A673 (cell line): ENCODE results near the gene FXN. TPM values are rescaled to one million over a fixed set of nuclear protein-coding genes. Genes with fewer than 3 reads are reported as not detected.

Experiments used
- BruUV-seq: library from RNA; stranded (reverse); fragments of 400-500 nt; replicated peaks from 2 replicates; lab custom pipeline; 2021; lab: Mats Ljungman, UMichigan
- CTCF ChIA-PET: fragments of 300-600 bp; sonication (Branson Sonifier 250); formaldehyde crosslinking; loops from one replicate; lab custom pipeline; 2022; ENCODE audit warnings: antibody characterized with exemption; lab: Charles Lee
- POLR2A ChIA-PET: fragments of 300-600 bp; sonication (Branson Sonifier 250); formaldehyde crosslinking; loops from one replicate; lab custom pipeline; 2022; ENCODE audit warnings: antibody characterized with exemption; ENCODE audit not compliant: low non-redundant PET; lab: Charles Lee
- DNase-seq: peaks from one replicate; pipeline ENCODE4 v3.0.0-alpha.2; 2015; ENCODE audit warnings: low spot score
- H3K27ac ChIP-seq: fragments of 200-600 bp; sonication (generic); 2 replicates; pipeline ENCODE4 v1.5.1; 2016; ENCODE audit warnings: mixed run types, low read depth, mild to moderate bottlenecking, mixed read lengths, antibody characterized with exemption, low read length; ENCODE audit not compliant: poor library complexity, severe bottlenecking
- H3K27me3 ChIP-seq: fragments of 200-600 bp; sonication (generic); replicated peaks from 2 replicates; pipeline ENCODE4 v1.6.1; 2017; ENCODE audit warnings: mixed run types, low read depth, mild to moderate bottlenecking, mixed read lengths, antibody characterized with exemption, low read length; ENCODE audit not compliant: insufficient read depth, poor library complexity
- H3K36me3 ChIP-seq: fragments of 200-600 bp; sonication (generic); 2 replicates; pipeline ENCODE4 v1.6.1; 2016; ENCODE audit warnings: mixed run types, mild to moderate bottlenecking, mixed read lengths, antibody characterized with exemption, low read length; ENCODE audit not compliant: insufficient read depth, poor library complexity, severe bottlenecking
- H3K4me1 ChIP-seq: fragments of 200-600 bp; sonication (generic); 2 replicates; pipeline ENCODE4 v1.6.1; 2017; ENCODE audit warnings: mixed run types, mild to moderate bottlenecking, mixed read lengths, antibody characterized with exemption, low read length; ENCODE audit not compliant: insufficient read depth, poor library complexity, severe bottlenecking
- H3K4me3 ChIP-seq: fragments of 200-600 bp; sonication (generic); 2 replicates; pipeline ENCODE4 v1.5.1; 2016; ENCODE audit warnings: low read depth, mixed run types, mild to moderate bottlenecking, mixed read lengths, low read length; ENCODE audit not compliant: poor library complexity, severe bottlenecking
- H3K9me3 ChIP-seq: fragments of 200-600 bp; sonication (generic); 2 replicates; pipeline ENCODE4 v1.6.1; 2016; ENCODE audit warnings: mixed run types, low read depth, mild to moderate bottlenecking, mixed read lengths, antibody characterized with exemption, low read length; ENCODE audit not compliant: poor library complexity, severe bottlenecking
- EZH2 ChIP-seq: fragments of 200-600 bp; sonication (generic); IDR thresholded peaks from 2 replicates; pipeline ENCODE4 v1.6.1; 2017; ENCODE audit warnings: borderline replicate concordance, low read depth, mild to moderate bottlenecking, mixed read lengths, antibody characterized with exemption, low read length; ENCODE audit not compliant: poor library complexity, severe bottlenecking
- intact Hi-C: fragments of 100-400 bp; cut with micrococcal nuclease; formaldehyde crosslinking; loops from one replicate; pipeline ENCODE4 v1.10.0; 2022; ENCODE audit not compliant: unreplicated experiment
- total RNA-seq: library from RNA; stranded (reverse); gene quantifications from 2 replicates; pipeline ENCODE4 v1.2.3, GENCODE V29; 2021
- TF ChIP-seq, protein P1 (sequence below): fragments of 300-800, 200-600 bp; sonication (generic); conservative IDR thresholded peaks from 2 replicates; pipeline ENCODE4 v1.5.1; 2017; ENCODE audit warnings: low read depth, mild to moderate bottlenecking, antibody characterized with exemption, low read length, moderate library complexity, mixed read lengths

The FXN gene
- total RNA-seq, 1 experiment from 2014 or later: 20.8 TPM

DNA sequence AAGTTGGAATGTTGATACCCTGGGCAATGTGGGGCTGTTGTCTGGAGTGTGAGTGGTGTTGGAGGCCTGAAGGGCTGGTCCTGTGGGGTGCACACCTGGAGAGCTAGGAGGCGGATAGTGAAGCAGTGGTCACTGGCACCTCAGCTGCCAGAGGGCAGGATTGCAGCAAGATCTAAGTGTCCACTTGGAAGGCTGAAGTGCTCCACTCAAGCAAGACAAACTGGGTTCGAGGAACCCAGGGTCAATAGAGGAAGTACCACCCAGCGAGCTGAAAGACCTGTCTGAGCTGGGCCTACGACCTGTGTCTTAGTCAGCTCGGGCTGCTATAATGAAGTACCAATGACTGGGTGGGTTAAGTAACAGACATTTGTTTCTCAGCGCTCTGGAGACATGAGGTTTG, 98.9 kb downstream of the FXN start:
- Histone ChIP-seq H3K27me3 (no peaks in the 10 kb centered on the region), H3K27ac (no peak overlapping the region), H3K4me3 (no peak overlapping the region), H3K36me3 (no peaks in the 10 kb centered on the region), H3K9me3 (no peaks in the 10 kb centered on the region), H3K4me1 (no peaks in the 10 kb centered on the region)
- DNase-seq: no peak
- intact Hi-C loops: no loop called here
- no TSS peak for BruUV-seq
- POLR2A ChIA-PET: no interaction called here
- TF ChIP-seq EZH2: no peak
- TF ChIP-seq, protein P1, sequence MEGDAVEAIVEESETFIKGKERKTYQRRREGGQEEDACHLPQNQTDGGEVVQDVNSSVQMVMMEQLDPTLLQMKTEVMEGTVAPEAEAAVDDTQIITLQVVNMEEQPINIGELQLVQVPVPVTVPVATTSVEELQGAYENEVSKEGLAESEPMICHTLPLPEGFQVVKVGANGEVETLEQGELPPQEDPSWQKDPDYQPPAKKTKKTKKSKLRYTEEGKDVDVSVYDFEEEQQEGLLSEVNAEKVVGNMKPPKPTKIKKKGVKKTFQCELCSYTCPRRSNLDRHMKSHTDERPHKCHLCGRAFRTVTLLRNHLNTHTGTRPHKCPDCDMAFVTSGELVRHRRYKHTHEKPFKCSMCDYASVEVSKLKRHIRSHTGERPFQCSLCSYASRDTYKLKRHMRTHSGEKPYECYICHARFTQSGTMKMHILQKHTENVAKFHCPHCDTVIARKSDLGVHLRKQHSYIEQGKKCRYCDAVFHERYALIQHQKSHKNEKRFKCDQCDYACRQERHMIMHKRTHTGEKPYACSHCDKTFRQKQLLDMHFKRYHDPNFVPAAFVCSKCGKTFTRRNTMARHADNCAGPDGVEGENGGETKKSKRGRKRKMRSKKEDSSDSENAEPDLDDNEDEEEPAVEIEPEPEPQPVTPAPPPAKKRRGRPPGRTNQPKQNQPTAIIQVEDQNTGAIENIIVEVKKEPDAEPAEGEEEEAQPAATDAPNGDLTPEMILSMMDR: no peak
- CTCF ChIA-PET: no interaction called here

- intact Hi-C loops: no loop called here
- Histone ChIP-seq H3K4me1 (no peaks in the 10 kb centered on the region), H3K4me3 (no peak overlapping the region), H3K27ac (no peak overlapping the region), H3K36me3 (no peaks in the 10 kb centered on the region), H3K9me3 (no peaks in the 10 kb centered on the region), H3K27me3 (no peaks in the 10 kb centered on the region)
- CTCF ChIA-PET: interaction anchor here (0.8 kb wide), 1 partner anchor 15 kb away, joined by 3 read pairs; no protein-coding TSS in a partner anchor
- TF ChIP-seq EZH2: no peak
- TF ChIP-seq, protein P1: no peak
- BruUV-seq: no TSS peak
- POLR2A ChIA-PET: no interaction called here
- DNase-seq: no peak
Observed at GRCh38 chr9:69136185-69136584, 100.6 kb downstream of the FXN start.

DNA sequence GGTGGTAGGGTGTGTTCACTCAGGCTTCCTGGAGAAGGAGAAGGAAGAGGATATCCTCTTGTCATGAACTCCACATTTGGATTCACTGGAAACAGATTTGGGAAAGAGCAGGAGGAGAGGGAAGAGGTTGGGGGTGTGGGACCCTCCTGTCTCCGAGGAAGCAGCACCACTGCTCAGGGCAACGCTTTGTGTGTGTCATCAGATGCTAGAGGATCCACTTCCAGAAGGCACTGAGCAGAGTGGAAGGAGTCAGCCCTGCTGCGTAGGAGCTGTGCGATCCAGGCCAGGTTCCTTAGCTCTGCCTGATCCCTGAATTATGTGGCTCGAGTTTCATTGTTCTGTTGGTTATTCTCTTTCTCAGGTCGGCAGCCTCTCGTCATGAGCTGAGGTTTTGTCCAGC, 101.2 kb downstream of the FXN start:
- H3K27ac ChIP-seq: no peak overlapping the region
- no peaks in the 10 kb centered on the region for H3K36me3 ChIP-seq
- no peaks in the 10 kb centered on the region for H3K27me3 ChIP-seq
- intact Hi-C loops: no loop called here
- no peak overlapping the region for H3K4me3 ChIP-seq
- CTCF ChIA-PET: no interaction called here
- H3K4me1 ChIP-seq: no peaks in the 10 kb centered on the region
- H3K9me3 ChIP-seq: no peaks in the 10 kb centered on the region
- BruUV-seq: no TSS peak
- no peak for DNase-seq
- POLR2A ChIA-PET: no interaction called here
- TF ChIP-seq, protein P1: no peak
- TF ChIP-seq EZH2: no peak
